ENCODE measurements around the gene PCNP. TPM values are rescaled to one million over a fixed set of nuclear protein-coding genes. Genes with fewer than 3 reads are reported as not detected.
"Not testable (repeated sequence)": the region's sequence is repeated elsewhere in the genome, so short reads cannot be mapped to it uniquely, and the experiment has no call there.

The PCNP gene
- total RNA-seq, 1 donor from 2014 or later: 80.3 TPM

- no peak for DNase-seq (ENCODE audit: low read depth, low spot score)
These were observed 58.6 kb downstream of the PCNP start for GRCh38 chr3:101632586-101632985.

GRCh38 chr3:101633186-101633585 lies 59.2 kb downstream of the PCNP start:
- DNase-seq (ENCODE audit: low read depth, low spot score): no peak

GRCh38 chr3:101634591-101635196 lies 60.7 kb downstream of the PCNP start:
- DNase-seq (ENCODE audit: low read depth, low spot score): no peak

- DNase-seq (ENCODE audit: low read depth, low spot score): no peak
These were observed 61.4 kb downstream of the PCNP start for GRCh38 chr3:101635345-101635744.

GRCh38 chr3:101635954-101636798 lies 62.2 kb downstream of the PCNP start:
- DNase-seq (ENCODE audit: low read depth, low spot score): no peak

- no peak for DNase-seq (ENCODE audit: low read depth, low spot score)
These were observed 63.5 kb downstream of the PCNP start for GRCh38 chr3:101637451-101637850.

GRCh38 chr3:101638261-101638745 lies 64.3 kb downstream of the PCNP start:
- no peak for DNase-seq (ENCODE audit: low read depth, low spot score)

GRCh38 chr3:101639280-101639963 lies 65.4 kb downstream of the PCNP start:
- DNase-seq (ENCODE audit: low read depth, low spot score): no peak

- no peak for DNase-seq (ENCODE audit: low read depth, low spot score)
These were observed 66.3 kb downstream of the PCNP start for GRCh38 chr3:101640256-101640655.

- not testable (repeated sequence) for DNase-seq (ENCODE audit: low read depth, low spot score)
These were observed 67.6 kb downstream of the PCNP start for GRCh38 chr3:101641397-101642115.

GRCh38 chr3:101642441-101642840 lies 68.5 kb downstream of the PCNP start:
- no peak for DNase-seq (ENCODE audit: low read depth, low spot score)

GRCh38 chr3:101643009-101643844 lies 69.2 kb downstream of the PCNP start:
- DNase-seq (ENCODE audit: low read depth, low spot score): no peak

Other genes starting within 250 kb of the PCNP start
- 8.0 and 16.6 TPM in 2 replicates for gene SENP7, start 61.0 kb upstream of the PCNP start, total RNA-seq
- 38.8 and 39.9 TPM in 2 replicates for gene TRMT10C, start 12.3 kb upstream of the PCNP start, total RNA-seq
- 18.4 and 29.8 TPM in 2 replicates for gene ZBTB11, start 103.0 kb downstream of the PCNP start, total RNA-seq
- 2,722 and 3,066 TPM in 2 replicates for gene RPL24, start 112.5 kb downstream of the PCNP start, total RNA-seq
- 8.5 and 17.7 TPM in 2 replicates for gene CEP97, start 150.4 kb downstream of the PCNP start, total RNA-seq
- gene NXPE3, start 205.0 kb downstream of the PCNP start, total RNA-seq: 15.5 and 23.0 TPM in 2 replicates